G401 (cell line): Measurements from ENCODE around the gene GXYLT2. TPM values are rescaled to one million over a fixed set of nuclear protein-coding genes. Genes with fewer than 3 reads are reported as not detected.

Experiments
- DNase-seq: peaks from one replicate; pipeline ENCODE4 v3.0.0-alpha.2; 2015; ENCODE audit warnings: low spot score
- in situ Hi-C: cut with HindIII; loops from 2 replicates; pipeline ENCODE4 v1.10.0; 2016; ENCODE audit warnings: low sequenced_read_pairs, mixed read lengths
- total RNA-seq: library from RNA; depleted of rRNA; stranded (reverse); fragments of >200 nt; shearing (Covaris generic); gene quantifications from 2 replicates; pipeline ENCODE4 v1.2.3, GENCODE V29; 2014

The GXYLT2 gene
- total RNA-seq, 1 experiment from 2014 or later, result 10.3 TPM

- in situ Hi-C loops, result no loop called here
Observed at GRCh38 chr3:72891053-72891855, 3.4 kb downstream of the GXYLT2 start.

GRCh38 chr3:72892081-72892775 lies 4.4 kb downstream of the GXYLT2 start:
- DNase-seq, result no peak
- in situ Hi-C loops, result no loop called here

More at GRCh38 chr3:72891053-72891855, 3.4 kb downstream of the GXYLT2 start:
- DNase-seq, result no peak

GRCh38 chr3:72892870-72893269 lies 5.0 kb downstream of the GXYLT2 start:
- in situ Hi-C loops, result no loop called here

GRCh38 chr3:72894976-72895552 lies 7.2 kb downstream of the GXYLT2 start:
- no peak for DNase-seq
- in situ Hi-C loops, result no loop called here

More at GRCh38 chr3:72892870-72893269, 5.0 kb downstream of the GXYLT2 start:
- DNase-seq, result no peak

- no peak for DNase-seq
- in situ Hi-C loops, result no loop called here
Observed at GRCh38 chr3:72896996-72897757, 9.3 kb downstream of the GXYLT2 start.

- no peak for DNase-seq
- in situ Hi-C loops, result no loop called here
Observed at GRCh38 chr3:72897758-72898007, 9.8 kb downstream of the GXYLT2 start.

- no peak for DNase-seq
- in situ Hi-C loops, result no loop called here
Observed at GRCh38 chr3:72899349-72899765, 11.5 kb downstream of the GXYLT2 start.

- in situ Hi-C loops, result no loop called here
- no peak for DNase-seq
Observed at GRCh38 chr3:72900048-72900447, 12.2 kb downstream of the GXYLT2 start.

- DNase-seq, result no peak
Observed at GRCh38 chr3:72901840-72902239, 14.0 kb downstream of the GXYLT2 start.

GRCh38 chr3:72903004-72903403 lies 15.2 kb downstream of the GXYLT2 start:
- in situ Hi-C loops, result no loop called here
- DNase-seq, result no peak

More at GRCh38 chr3:72901840-72902239, 14.0 kb downstream of the GXYLT2 start:
- in situ Hi-C loops, result no loop called here

- in situ Hi-C loops, result no loop called here
- no peak for DNase-seq
Observed at GRCh38 chr3:72904163-72904562, 16.3 kb downstream of the GXYLT2 start.

- in situ Hi-C loops, result no loop called here
- DNase-seq, result no peak
Observed at GRCh38 chr3:72906154-72906553, 18.3 kb downstream of the GXYLT2 start.

- in situ Hi-C loops, result no loop called here
- DNase-seq, result no peak
Observed at GRCh38 chr3:72907131-72907711, 19.4 kb downstream of the GXYLT2 start.

GRCh38 chr3:72907731-72908620 lies 20.1 kb downstream of the GXYLT2 start:
- in situ Hi-C loops, result no loop called here
- no peak for DNase-seq

GRCh38 chr3:72909591-72909990 lies 21.7 kb downstream of the GXYLT2 start:
- no peak for DNase-seq
- in situ Hi-C loops, result no loop called here

GRCh38 chr3:72912532-72912931 lies 24.7 kb downstream of the GXYLT2 start:
- DNase-seq, result no peak
- in situ Hi-C loops, result no loop called here

- no peak for DNase-seq
- in situ Hi-C loops, result no loop called here
Observed at GRCh38 chr3:72914383-72914782, 26.5 kb downstream of the GXYLT2 start.

GRCh38 chr3:72916250-72916649 lies 28.4 kb downstream of the GXYLT2 start:
- in situ Hi-C loops, result no loop called here
- no peak for DNase-seq
